SK-N-MC (cell line): ENCODE results near the gene TAOK2.
"Not testable (repeated sequence)": the region's sequence is repeated elsewhere in the genome, so short reads cannot be mapped to it uniquely, and the experiment has no call there.

Experiments used
- DNase-seq: peaks from one replicate; pipeline ENCODE4 v3.0.0-alpha.2; 2011; ENCODE audit warnings: low read depth, low spot score
- H3K27ac ChIP-seq: fragments of 200-600 bp; sonication (generic); 2 replicates; pipeline ENCODE4 v1.5.1; 2016; ENCODE audit warnings: mixed run types
- H3K36me3 ChIP-seq: fragments of 200-600 bp; sonication (generic); 2 replicates; pipeline ENCODE4 v1.6.1; 2017; ENCODE audit warnings: antibody characterized with exemption, low read length, mixed read lengths; ENCODE audit not compliant: insufficient read depth
- H3K4me3 ChIP-seq: fragments of 200-600 bp; sonication (generic); 2 replicates; pipeline ENCODE4 v1.5.1; 2016
- H3K9ac ChIP-seq: fragments of 200-600 bp; sonication (generic); 2 replicates; pipeline ENCODE4 v1.8.0; 2017; ENCODE audit warnings: mixed run types, mixed read lengths; ENCODE audit not compliant: insufficient read length
- H3K9me3 ChIP-seq: fragments of 200-600 bp; sonication (generic); 2 replicates; pipeline ENCODE4 v1.6.1; 2017; ENCODE audit warnings: low read depth, mild to moderate bottlenecking, antibody characterized with exemption, low read length, moderate library complexity, mixed read lengths
- EZH2 ChIP-seq: fragments of 200-600 bp; sonication (generic); IDR thresholded peaks from one replicate; pipeline ENCODE4 v1.6.1; 2017; ENCODE audit warnings: antibody characterized with exemption
- FOXP2 ChIP-seq: optimal IDR thresholded peaks from 2 replicates; pipeline ENCODE3; 2011; ENCODE audit warnings: mild to moderate bottlenecking, moderate library complexity; ENCODE audit not compliant: insufficient read depth; ENCODE audit errors: extremely low read length, control extremely low read depth
- POLR2AphosphoS5 ChIP-seq: IDR thresholded peaks from 2 replicates; pipeline ENCODE4 v1.6.1; 2012; ENCODE audit warnings: mild to moderate bottlenecking, low read depth, low read length, borderline replicate concordance

TAOK2 gene

DNA sequence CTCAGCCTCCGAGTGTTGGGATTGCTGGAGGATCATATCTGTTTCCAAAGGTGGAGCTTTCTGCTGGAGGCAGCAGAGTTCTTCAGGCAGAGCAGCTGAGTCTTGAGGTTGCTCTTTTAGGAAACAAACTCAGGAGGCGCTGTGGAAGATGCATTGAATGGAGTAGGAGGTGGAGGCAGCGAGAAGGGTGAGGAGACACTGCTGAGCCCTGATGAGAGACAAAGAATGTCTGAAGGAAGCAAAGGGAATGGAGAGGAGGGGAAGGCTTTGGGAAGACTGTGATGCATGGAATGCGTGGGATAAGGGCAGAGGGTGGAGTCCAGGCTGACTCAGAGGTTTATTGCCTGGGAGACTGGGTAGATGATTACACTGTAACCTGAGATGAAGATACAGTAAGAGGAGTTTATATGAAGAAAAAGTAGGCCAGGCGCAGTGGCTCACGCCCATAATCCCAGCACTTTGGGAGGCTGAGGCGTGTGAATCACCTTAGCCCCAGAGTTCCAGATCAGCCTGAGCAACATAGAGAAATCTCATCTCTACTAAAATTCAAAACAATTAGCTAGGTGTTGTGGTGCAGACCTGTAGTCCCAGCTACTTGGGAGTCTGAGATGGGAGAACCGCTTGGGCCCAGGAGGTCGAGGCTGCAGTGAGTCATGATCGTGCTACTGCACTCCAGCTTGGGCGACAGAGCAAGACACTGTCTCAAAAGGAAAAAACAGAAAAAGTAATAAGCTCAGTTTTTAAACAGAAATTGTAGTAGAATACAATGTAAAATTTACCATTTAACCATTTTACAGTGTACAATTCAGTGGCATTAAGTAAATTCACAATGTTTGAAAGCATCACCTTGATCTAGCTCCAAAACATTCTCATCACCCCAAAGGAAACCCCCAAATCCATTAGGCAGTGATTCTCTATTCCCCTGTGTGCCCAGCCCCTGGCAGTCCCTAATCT, 29.5 kb upstream of the TAOK2 start:
- no peak for DNase-seq
- H3K4me3 ChIP-seq = no peak overlapping the region
- no peak overlapping the region for H3K27ac ChIP-seq
- H3K9ac ChIP-seq = no peak overlapping the region
- H3K36me3 ChIP-seq = no peaks in the 10 kb centered on the region
- TF ChIP-seq EZH2 (no peak), POLR2AphosphoS5 (no peak), FOXP2 (no peak)
- H3K9me3 ChIP-seq = no peaks in the 10 kb centered on the region

DNA sequence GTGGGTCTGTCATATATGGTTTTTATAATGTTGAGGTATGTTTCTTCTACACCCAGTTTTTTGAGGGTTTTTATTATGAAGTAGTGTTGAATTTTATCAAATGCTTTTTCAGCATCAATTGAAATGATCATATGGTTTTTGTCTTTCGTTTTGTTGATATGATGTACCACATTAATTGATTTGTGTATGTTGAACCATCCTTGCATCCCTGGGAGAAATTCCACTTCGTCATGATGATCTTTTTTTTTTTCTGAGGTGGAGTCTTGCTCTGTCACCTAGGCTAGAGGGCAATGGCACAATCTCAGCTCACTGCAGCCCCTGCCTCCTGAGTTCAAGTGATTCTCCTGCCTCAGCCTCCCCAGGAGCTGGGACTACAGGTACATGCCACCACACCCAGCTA, 25.8 kb upstream of the TAOK2 start:
- Histone ChIP-seq H3K9ac (no peak overlapping the region), H3K27ac (no peak overlapping the region), H3K4me3 (no peak overlapping the region), H3K36me3 (no peaks in the 10 kb centered on the region), H3K9me3 (no peaks in the 10 kb centered on the region)
- no peak for DNase-seq
- TF ChIP-seq EZH2 (no peak), FOXP2 (no peak), POLR2AphosphoS5 (no peak)

DNA sequence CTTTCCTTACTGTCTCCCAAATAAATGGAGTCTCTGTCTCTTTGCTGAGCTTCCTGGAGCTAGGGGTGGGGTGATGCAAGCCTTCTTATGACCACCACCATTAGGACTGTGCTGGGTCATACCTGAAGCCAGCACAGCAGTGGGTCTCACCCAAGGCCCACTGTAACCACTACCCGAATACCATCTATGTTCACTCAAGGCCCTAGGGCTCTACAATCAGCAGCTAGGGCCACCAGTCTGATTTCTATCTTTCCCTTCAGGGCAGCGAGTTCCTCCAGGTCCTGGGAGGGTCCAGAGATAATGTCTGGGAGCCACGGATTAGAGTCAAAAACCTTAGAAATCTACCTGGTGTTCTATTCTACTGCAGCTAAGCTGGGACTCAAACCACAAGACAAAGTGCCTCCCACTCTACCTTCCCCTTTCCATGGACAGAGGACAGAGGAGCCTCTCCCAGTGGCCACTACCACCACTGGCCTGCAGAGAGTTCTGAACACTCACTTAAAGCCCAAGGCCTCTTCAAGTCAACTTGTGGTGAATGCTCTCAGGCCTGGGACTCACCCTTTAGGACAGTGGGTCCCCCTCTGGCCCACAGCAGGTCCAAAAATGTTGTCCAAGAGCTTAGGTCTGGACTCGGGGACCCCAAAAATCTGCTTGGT, 22.7 kb upstream of the TAOK2 start:
- TF ChIP-seq POLR2AphosphoS5 (no peak), EZH2 (no peak), FOXP2 (no peak)
- Histone ChIP-seq H3K36me3 (no peaks in the 10 kb centered on the region), H3K4me3 (no peak overlapping the region), H3K27ac (no peak overlapping the region), H3K9me3 (no peaks in the 10 kb centered on the region), H3K9ac (no peak overlapping the region)
- no peak for DNase-seq

DNA sequence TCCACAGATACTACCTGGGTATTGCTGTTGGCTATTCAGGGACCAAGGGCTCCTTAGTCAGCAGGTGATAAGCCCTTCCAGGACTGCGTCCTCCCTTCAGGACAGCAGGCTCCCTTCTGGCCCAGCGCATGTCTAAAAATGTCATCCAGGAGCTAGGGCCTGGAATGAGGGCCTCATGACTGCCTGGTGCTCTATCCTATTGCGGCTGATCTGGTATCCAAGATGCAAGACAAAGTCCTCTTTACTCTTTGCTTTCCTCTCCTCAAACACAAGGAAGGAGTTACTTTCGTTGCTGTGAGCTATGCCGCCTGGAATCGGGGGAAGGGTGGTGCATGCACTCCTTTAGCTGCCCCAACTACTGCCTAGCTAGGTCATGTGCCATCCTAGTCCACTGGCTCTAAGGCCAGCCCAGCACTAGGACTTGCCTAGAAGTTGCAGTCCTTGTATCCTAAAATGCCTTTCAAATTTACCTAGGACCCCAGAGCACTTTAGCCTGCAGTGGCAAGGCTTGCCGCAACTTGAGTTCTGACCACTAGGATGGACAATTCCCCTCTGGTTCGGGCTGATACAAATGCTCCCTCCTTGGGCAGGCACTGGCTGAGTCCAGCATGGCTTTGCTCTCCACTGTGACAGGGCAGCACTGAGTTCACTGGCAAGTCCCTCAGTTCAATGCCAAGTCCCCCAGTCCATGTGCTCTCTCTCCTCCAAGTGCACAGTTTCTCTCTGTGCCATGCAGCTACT, 21.9 kb upstream of the TAOK2 start:
- DNase-seq = no peak
- Histone ChIP-seq H3K9ac (no peak overlapping the region), H3K36me3 (no peaks in the 10 kb centered on the region), H3K27ac (no peak overlapping the region), H3K9me3 (no peaks in the 10 kb centered on the region), H3K4me3 (no peak overlapping the region)
- no peak for TF ChIP-seq POLR2AphosphoS5
- no peak for TF ChIP-seq FOXP2
- no peak for TF ChIP-seq EZH2

DNA sequence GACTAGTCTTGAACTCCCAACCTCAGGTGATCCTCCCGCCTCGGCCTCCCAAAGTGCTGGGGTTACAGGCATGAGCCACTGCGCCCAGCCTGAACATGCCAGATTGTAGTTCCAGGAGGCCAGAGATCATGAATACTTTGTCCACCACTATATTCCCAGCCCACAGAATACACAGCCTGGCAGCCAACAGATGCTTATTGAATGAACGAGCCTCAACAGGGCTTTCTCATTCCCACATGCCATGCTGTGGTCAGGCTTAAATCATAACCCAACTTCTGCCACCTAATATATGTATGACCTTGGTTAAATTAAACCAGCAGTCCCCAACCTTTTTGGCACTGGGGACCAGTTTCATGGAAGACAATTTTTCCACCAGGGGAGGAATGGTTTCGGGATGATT, 14.9 kb upstream of the TAOK2 start:
- no peak for DNase-seq
- Histone ChIP-seq H3K9ac (no peak overlapping the region), H3K36me3 (no peaks in the 10 kb centered on the region), H3K4me3 (no peak overlapping the region), H3K27ac (no peak overlapping the region), H3K9me3 (no peaks in the 10 kb centered on the region)
- TF ChIP-seq EZH2 (no peak), FOXP2 (no peak), POLR2AphosphoS5 (no peak)

DNA sequence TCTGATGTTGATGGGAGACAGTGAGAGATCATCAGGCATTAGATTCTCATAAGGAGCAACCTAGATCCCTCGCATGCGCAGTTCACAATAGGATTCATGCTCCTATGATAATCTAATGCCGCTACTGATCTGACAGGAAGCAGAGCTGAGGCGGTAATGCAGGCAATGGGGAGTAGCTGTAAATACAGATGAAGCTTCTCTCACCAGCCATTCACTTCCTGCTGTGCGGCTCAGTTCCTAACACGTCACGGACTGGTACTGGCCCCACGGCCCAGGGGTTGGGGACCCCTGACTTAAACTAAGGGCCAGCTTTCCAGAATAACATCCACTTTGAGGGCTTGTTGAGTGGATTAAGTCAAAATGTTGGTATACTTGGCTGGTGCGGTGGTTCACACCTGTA, 14.4 kb upstream of the TAOK2 start:
- Histone ChIP-seq H3K9me3 (no peaks in the 10 kb centered on the region), H3K9ac (no peak overlapping the region), H3K27ac (no peak overlapping the region), H3K36me3 (no peaks in the 10 kb centered on the region), H3K4me3 (no peak overlapping the region)
- TF ChIP-seq FOXP2 = no peak
- no peak for TF ChIP-seq POLR2AphosphoS5
- no peak for TF ChIP-seq EZH2
- DNase-seq = no peak

DNA sequence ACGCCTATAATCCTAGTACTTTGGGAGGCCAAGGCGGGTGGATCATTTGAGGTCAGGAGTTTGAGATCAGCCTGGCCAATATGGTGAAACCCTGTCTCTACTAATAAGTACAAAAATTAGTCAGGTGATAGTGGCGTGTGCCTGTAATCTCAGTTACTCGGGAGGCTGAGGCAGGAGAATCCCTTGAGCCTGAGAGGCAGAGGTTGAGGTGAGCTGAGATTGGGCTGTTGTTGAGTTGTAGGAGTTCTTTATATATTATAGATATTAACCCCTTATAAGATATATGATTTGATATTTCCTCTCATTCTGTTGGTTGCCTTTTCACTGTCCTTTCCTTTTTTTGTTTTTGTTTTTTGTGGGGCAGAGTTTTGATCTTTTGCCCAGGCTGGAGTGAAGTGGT, 13.8 kb upstream of the TAOK2 start:
- H3K4me3 ChIP-seq, H3K27ac ChIP-seq, H3K9me3 ChIP-seq, H3K9ac ChIP-seq, H3K36me3 ChIP-seq, DNase-seq: not testable (repeated sequence)

DNA sequence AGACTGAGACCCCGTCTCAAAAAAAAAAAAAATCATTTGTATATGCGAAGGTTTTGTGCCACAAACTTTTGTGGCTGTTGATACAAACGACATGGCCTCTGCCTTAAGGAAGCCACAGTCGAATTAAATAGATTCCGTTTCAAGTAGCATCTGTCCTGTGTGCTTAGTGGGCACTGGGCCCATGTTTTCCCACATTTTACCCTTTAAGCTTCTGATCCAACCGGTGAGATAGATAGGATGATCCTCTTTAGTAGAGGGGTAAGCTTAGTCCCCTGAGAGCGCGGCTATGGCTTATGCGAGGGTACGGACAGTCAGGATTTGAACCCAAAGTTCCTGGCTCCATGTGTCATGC, 12.6 kb upstream of the TAOK2 start:
- no peaks in the 10 kb centered on the region for H3K36me3 ChIP-seq
- H3K9me3 ChIP-seq = no peaks in the 10 kb centered on the region
- no peak overlapping the region for H3K27ac ChIP-seq
- DNase-seq = no peak
- no peak for TF ChIP-seq FOXP2
- TF ChIP-seq EZH2 = no peak
- no peak for TF ChIP-seq POLR2AphosphoS5
- H3K9ac ChIP-seq = peak overlapping the region; percentile 79
- H3K4me3 ChIP-seq = peak overlapping the region; percentile 88
